Cardiac atrium fibroblast (primary cell): ENCODE results near the gene OR8G1. TPM values are rescaled to one million over a fixed set of nuclear protein-coding genes. Genes with fewer than 3 reads are reported as not detected.

Experiments used
- total RNA-seq: library from RNA; depleted of rRNA; stranded (reverse); fragments of >200 nt; gene quantifications from 2 replicates; pipeline ENCODE4 v1.2.3, GENCODE V29; 2015

Gene OR8G1, protein sequence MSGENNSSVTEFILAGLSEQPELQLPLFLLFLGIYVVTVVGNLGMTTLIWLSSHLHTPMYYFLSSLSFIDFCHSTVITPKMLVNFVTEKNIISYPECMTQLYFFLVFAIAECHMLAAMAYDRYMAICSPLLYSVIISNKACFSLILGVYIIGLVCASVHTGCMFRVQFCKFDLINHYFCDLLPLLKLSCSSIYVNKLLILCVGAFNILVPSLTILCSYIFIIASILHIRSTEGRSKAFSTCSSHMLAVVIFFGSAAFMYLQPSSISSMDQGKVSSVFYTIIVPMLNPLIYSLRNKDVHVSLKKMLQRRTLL
- not detected in 2 replicates for total RNA-seq

DNA sequence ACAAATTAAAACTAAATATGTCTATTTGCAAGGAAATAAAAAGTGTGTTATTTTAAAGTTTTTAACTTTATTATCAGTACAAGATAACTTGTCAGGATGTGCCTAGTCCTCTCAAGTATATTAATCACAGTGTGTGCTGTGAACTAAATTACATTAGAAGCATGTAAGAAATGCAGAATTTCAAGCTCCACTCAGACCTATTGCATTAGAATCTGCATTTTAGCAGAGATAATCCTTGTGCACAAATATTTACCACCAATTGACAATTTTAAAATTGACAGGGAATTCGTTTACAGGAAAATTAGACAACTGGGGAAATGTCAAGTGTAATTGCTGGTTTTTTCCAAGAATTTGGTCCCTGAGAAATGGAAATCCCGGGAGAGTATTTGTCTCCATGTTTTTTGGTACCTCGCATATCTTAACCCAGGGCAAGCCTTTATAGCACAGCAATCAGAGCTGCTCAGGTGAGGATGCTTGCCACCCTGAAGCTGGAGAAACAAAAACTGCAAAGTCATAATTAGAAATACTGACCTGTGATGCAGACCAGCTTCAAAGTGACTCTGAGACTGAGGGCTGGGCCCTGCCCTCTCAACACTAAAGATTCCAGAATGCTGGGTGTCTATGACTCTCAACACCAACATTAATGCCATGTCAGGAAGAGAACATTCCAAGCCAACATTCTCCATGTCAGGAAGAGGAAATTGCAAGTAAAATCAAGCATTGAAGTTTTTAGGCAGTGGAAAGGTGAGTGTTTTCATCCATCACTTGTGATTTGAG is at the start of gene OR8G1:
Gene OR8G1, plus strand, starts transcription at position 475 of the 777 bp plus-strand sequence. CDS start 8,581 bp downstream, outside the sequence.

GRCh38 chr11:124256076-124256475 is 15.2 kb downstream of the OR8G1 start, which contains the start of gene OR8G5:
OR8G5 (plus strand) TSS chr11:124256376; CDS start chr11:124264932, 8,556 bp downstream.

Other genes starting within 250 kb of the OR8G1 start
- gene OR10G6, start 245.9 kb upstream of the OR8G1 start, total RNA-seq: not detected in 2 replicates
- gene OR10G4, start 228.1 kb upstream of the OR8G1 start, total RNA-seq: not detected in 2 replicates
- gene OR10G9, start 218.1 kb upstream of the OR8G1 start, total RNA-seq: not detected in 2 replicates
- not detected in 2 replicates for gene OR10G8, start 214.3 kb upstream of the OR8G1 start, total RNA-seq
- gene OR10G7, start 199.8 kb upstream of the OR8G1 start, total RNA-seq: not detected in 2 replicates
- gene VWA5A, start 125.6 kb upstream of the OR8G1 start, total RNA-seq: 10.2 and 13.9 TPM in 2 replicates
- not detected in 2 replicates for gene OR10D3, start 57.8 kb upstream of the OR8G1 start, total RNA-seq
- not detected in 2 replicates for gene OR8G5, start 15.3 kb downstream of the OR8G1 start, total RNA-seq
- gene OR8D1, start 72.9 kb downstream of the OR8G1 start, total RNA-seq: not detected in 2 replicates
- not detected in 2 replicates for gene OR8D2, start 79.1 kb downstream of the OR8G1 start, total RNA-seq
- gene OR8B2, start 143.4 kb downstream of the OR8G1 start, total RNA-seq: not detected in 2 replicates
- gene OR8B3, start 157.9 kb downstream of the OR8G1 start, total RNA-seq: not detected in 2 replicates
- gene OR8B4, start 183.8 kb downstream of the OR8G1 start, total RNA-seq: not detected in 2 replicates
- not detected in 2 replicates for gene OR8B8, start 204.6 kb downstream of the OR8G1 start, total RNA-seq